PC-9 (cell line): Measurements from ENCODE around the gene GRM8. TPM values are rescaled to one million over a fixed set of nuclear protein-coding genes. Genes with fewer than 3 reads are reported as not detected.
A peak's percentile ranks its signal among the peaks of the same experiment; 100 is the strongest.

Experiments used
- BruUV-seq: library from RNA; stranded (reverse); fragments of 400-500 nt; replicated peaks from 2 replicates; lab custom pipeline; 2021; lab: Mats Ljungman, UMichigan
- CTCF ChIA-PET: fragments of 300-600 bp; sonication (Branson Sonifier 250); formaldehyde crosslinking; loops from one replicate; lab custom pipeline; 2022; ENCODE audit warnings: antibody characterized with exemption; lab: Charles Lee
- POLR2A ChIA-PET: fragments of 300-600 bp; sonication (Branson Sonifier 250); formaldehyde crosslinking; loops from one replicate; lab custom pipeline; 2022; ENCODE audit warnings: antibody characterized with exemption; ENCODE audit not compliant: unreplicated experiment; lab: Charles Lee
- DNase-seq, 2 experiments: peaks; one replicate each; pipeline versions ENCODE4 v3.0.0 to v3.0.0-alpha.2; 2015 to 2022; ENCODE audit warnings: mixed read lengths in 1 of 2
- H2AFZ ChIP-seq: fragments of 200-600 bp; sonication (generic); 2 replicates; pipeline ENCODE4 v1.8.1; 2017; ENCODE audit warnings: antibody characterized with exemption
- H3F3A ChIP-seq: fragments of 200-600 bp; sonication (generic); 2 replicates; pipeline ENCODE4 v1.8.1; 2017; ENCODE audit warnings: antibody characterized with exemption, mild to moderate bottlenecking, low read depth; ENCODE audit not compliant: insufficient read depth
- H3K27ac ChIP-seq: fragments of 200-600 bp; sonication (generic); 2 replicates; pipeline ENCODE4 v1.6.1; 2016; ENCODE audit warnings: mixed run types
- H3K27me3 ChIP-seq: fragments of 200-600 bp; sonication (generic); 2 replicates; pipeline ENCODE4 v1.6.1; 2016; ENCODE audit warnings: low read depth, mixed run types; ENCODE audit not compliant: insufficient read depth
- H3K36me3 ChIP-seq: fragments of 200-600 bp; sonication (generic); 2 replicates; pipeline ENCODE4 v1.6.1; 2016; ENCODE audit warnings: low read depth, mixed run types
- H3K4me1 ChIP-seq: fragments of 200-600 bp; sonication (generic); replicated peaks from 2 replicates; pipeline ENCODE4 v1.6.1; 2016; ENCODE audit warnings: mixed run types; ENCODE audit not compliant: insufficient read depth
- H3K4me2 ChIP-seq: fragments of 200-600 bp; sonication (generic); 2 replicates; pipeline ENCODE4 v1.6.1; 2017; ENCODE audit warnings: mixed run types
- H3K4me3 ChIP-seq: fragments of 200-600 bp; sonication (generic); 2 replicates; pipeline ENCODE4 v1.6.1; 2016; ENCODE audit warnings: mixed run types
- H3K79me2 ChIP-seq: fragments of 200-600 bp; sonication (generic); 2 replicates; pipeline ENCODE4 v1.6.1; 2017; ENCODE audit warnings: low read depth, mixed run types
- H3K9me2 ChIP-seq: fragments of 200-600 bp; sonication (generic); 2 replicates; pipeline ENCODE4 v1.8.1; 2017; ENCODE audit warnings: mild to moderate bottlenecking; ENCODE audit not compliant: insufficient read depth
- H3K9me3 ChIP-seq: fragments of 200-600 bp; sonication (generic); 2 replicates; pipeline ENCODE4 v1.8.1; 2016; ENCODE audit warnings: low read depth; ENCODE audit not compliant: insufficient read depth
- H4K20me1 ChIP-seq: fragments of 200-600 bp; sonication (generic); 2 replicates; pipeline ENCODE4 v1.8.1; 2017; ENCODE audit not compliant: insufficient read depth
- CTCF ChIP-seq: fragments of 200-600 bp; sonication (generic); conservative IDR thresholded peaks from 2 replicates; pipeline ENCODE4 v1.6.1; 2017; ENCODE audit warnings: mixed run types, antibody characterized with exemption, mild to moderate bottlenecking, moderate library complexity
- EZH2 ChIP-seq: fragments of 200-600 bp; sonication (generic); IDR thresholded peaks from 2 replicates; pipeline ENCODE4 v1.8.0; 2017; ENCODE audit warnings: antibody characterized with exemption, low read depth
- intact Hi-C: fragments of 100-400 bp; cut with micrococcal nuclease; formaldehyde crosslinking; loops from one replicate; pipeline ENCODE4 v1.10.0; 2022; ENCODE audit not compliant: unreplicated experiment
- total RNA-seq: library from RNA; stranded (reverse); gene quantifications from 2 replicates; pipeline ENCODE4 v1.2.3, GENCODE V29; 2021

The GRM8 gene
- total RNA-seq, 1 experiment from 2014 or later, result not detected

DNA sequence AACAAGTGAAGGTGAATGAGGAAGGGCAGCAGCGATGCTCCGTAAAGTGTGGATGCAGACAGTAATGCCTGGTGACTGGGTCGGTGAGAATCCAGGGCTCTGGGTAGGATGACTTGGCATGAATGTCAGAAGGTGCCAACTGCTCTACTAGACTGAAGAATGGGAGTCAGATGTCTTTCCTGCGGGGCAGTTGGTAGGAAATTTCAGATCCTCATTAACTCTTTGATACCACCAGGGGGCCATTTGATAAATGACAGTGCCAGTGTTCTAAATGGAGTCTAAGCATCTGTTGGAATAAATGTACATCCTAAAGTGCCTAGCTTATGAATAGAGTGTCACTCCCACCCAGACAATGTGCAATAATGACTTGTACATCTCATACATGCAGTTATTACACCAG is 462.0 kb downstream of the GRM8 start:
- H3K4me2 ChIP-seq, result no peak overlapping the region
- ChIA-PET POLR2A (no interaction called here), CTCF (no interaction called here)
- intact Hi-C loops, result no loop called here
- no peaks in the 10 kb centered on the region for H3K4me1 ChIP-seq
- DNase-seq, result no peak
- H3K79me2 ChIP-seq, result no peaks in the 10 kb centered on the region
- TF ChIP-seq CTCF (peak; percentile 28; the same call in 1 of the 2 replicates), EZH2 (no peak)
- H3K9me3 ChIP-seq, result no peaks in the 10 kb centered on the region; the same call in 1 of the 2 replicates
- no peaks in the 10 kb centered on the region for H3K9me2 ChIP-seq
- no peak overlapping the region for H3K27ac ChIP-seq
- no peaks in the 10 kb centered on the region for H3K27me3 ChIP-seq
- H2AFZ ChIP-seq, result no peak overlapping the region
- no peak overlapping the region for H3K4me3 ChIP-seq
- no peaks in the 10 kb centered on the region for H3F3A ChIP-seq
- no TSS peak for BruUV-seq
- H3K36me3 ChIP-seq, result no peaks in the 10 kb centered on the region
- H4K20me1 ChIP-seq, result no peaks in the 10 kb centered on the region

GRCh38 chr7:126783613-126784012 is 469.1 kb downstream of the GRM8 start:
- Histone ChIP-seq H2AFZ (no peak overlapping the region), H3F3A (no peaks in the 10 kb centered on the region), H3K9me3 (no peaks in the 10 kb centered on the region), H3K27ac (no peak overlapping the region), H3K36me3 (no peaks in the 10 kb centered on the region), H3K27me3 (no peaks in the 10 kb centered on the region), H4K20me1 (no peaks in the 10 kb centered on the region), H3K4me1 (no peaks in the 10 kb centered on the region), H3K4me2 (no peak overlapping the region), H3K9me2 (no peaks in the 10 kb centered on the region), H3K4me3 (no peak overlapping the region), H3K79me2 (no peaks in the 10 kb centered on the region)
- CTCF ChIA-PET, result no interaction called here
- no peak for DNase-seq
- intact Hi-C loops, result no loop called here
- TF ChIP-seq EZH2 (no peak), CTCF (no peak)
- BruUV-seq, result no TSS peak
- POLR2A ChIA-PET, result no interaction called here

DNA sequence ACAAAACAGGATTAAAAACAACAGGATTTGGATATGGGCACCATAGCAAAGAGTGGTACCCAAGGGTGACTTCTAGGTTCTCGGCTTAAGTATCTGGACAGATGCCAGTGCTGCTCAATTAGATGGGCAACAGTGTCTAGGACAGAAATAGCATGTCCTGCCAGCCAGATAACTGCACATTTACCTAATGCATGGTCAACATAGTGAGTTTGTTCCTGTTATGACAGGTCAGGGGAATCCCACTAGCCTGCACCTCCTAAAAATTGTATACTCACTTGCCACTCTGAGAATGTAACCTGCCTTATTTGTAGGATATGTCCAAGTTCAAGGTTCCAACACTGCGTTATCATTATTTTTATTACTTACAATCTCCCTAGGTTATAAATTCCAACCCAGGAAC is 471.7 kb downstream of the GRM8 start:
- Histone ChIP-seq H3K27me3 (no peaks in the 10 kb centered on the region), H3K79me2 (no peaks in the 10 kb centered on the region), H3F3A (no peaks in the 10 kb centered on the region), H3K4me2 (no peak overlapping the region), H3K4me1 (no peaks in the 10 kb centered on the region), H3K27ac (no peak overlapping the region), H3K9me3 (no peaks in the 10 kb centered on the region), H3K36me3 (no peaks in the 10 kb centered on the region), H3K9me2 (no peaks in the 10 kb centered on the region), H2AFZ (no peak overlapping the region), H4K20me1 (no peaks in the 10 kb centered on the region), H3K4me3 (no peak overlapping the region)
- TF ChIP-seq EZH2 (no peak), CTCF (no peak)
- ChIA-PET POLR2A (interaction anchor here (0.8 kb wide), 1 partner anchor 772 kb away, joined by 3 read pairs; no protein-coding TSS in a partner anchor), CTCF (no interaction called here)
- BruUV-seq, result no TSS peak
- no peak for DNase-seq
- intact Hi-C loops, result no loop called here
